H1 (cell line): ENCODE results near the gene STK32C. TPM values are rescaled to one million over a fixed set of nuclear protein-coding genes. Genes with fewer than 3 reads are reported as not detected.

Source experiments
- CTCF ChIA-PET: fragments of 300-600 bp; sonication (Branson Sonifier 250); formaldehyde crosslinking; loops from one replicate; lab custom pipeline; 2021; ENCODE audit not compliant: partially characterized antibody; lab: Charles Lee
- POLR2A ChIA-PET: fragments of 300-600 bp; sonication (Branson Sonifier 250); formaldehyde crosslinking; loops from one replicate; lab custom pipeline; 2021; ENCODE audit warnings: inconsistent platforms; ENCODE audit not compliant: partially characterized antibody; lab: Charles Lee
- DNase-seq, 2 experiments: peaks; one replicate each; pipeline versions ENCODE4 v3.0.0 to v3.0.0-alpha.2; 2010 to 2022; ENCODE audit warnings: low spot score in 2 of 2, low read depth in 1 of 2, mixed read lengths in 1 of 2
- FAIRE-seq: peaks from 2 replicates; lab custom pipeline; 2011; peaks lifted over from hg19 to GRCh38; lab: Jason Lieb, UNC
- H2AFZ ChIP-seq: 2 replicates; pipeline ENCODE4 v1.8.1; 2012; ENCODE audit warnings: low read length, inconsistent platforms
- H2AK5ac ChIP-seq: 2 replicates; pipeline ENCODE4 v1.6.1; 2013; ENCODE audit warnings: low read depth, low read length
- H2BK120ac ChIP-seq: replicated peaks from 2 replicates; pipeline ENCODE3; 2013; ENCODE audit warnings: low read depth, low read length, inconsistent platforms
- H2BK12ac ChIP-seq: 2 replicates; pipeline ENCODE4 v1.6.1; 2013; ENCODE audit warnings: low read depth, low read length
- H2BK15ac ChIP-seq: 2 replicates; pipeline ENCODE4 v1.6.1; 2013; ENCODE audit warnings: low read length
- H2BK20ac ChIP-seq: 2 replicates; pipeline ENCODE4 v1.6.1; 2013; ENCODE audit warnings: low read length
- H2BK5ac ChIP-seq: 2 replicates; pipeline ENCODE4 v1.6.1; 2013; ENCODE audit warnings: low read depth, low read length
- H3K14ac ChIP-seq: 2 replicates; pipeline ENCODE4 v1.6.1; 2013; ENCODE audit warnings: inconsistent platforms; ENCODE audit not compliant: insufficient read length
- H3K18ac ChIP-seq: 2 replicates; pipeline ENCODE4 v1.6.1; 2013; ENCODE audit warnings: low read length; ENCODE audit errors: extremely low read depth
- H3K23ac ChIP-seq: 2 replicates; pipeline ENCODE4 v1.6.1; 2013; ENCODE audit warnings: inconsistent platforms; ENCODE audit not compliant: insufficient read length
- H3K23me2 ChIP-seq: 2 replicates; pipeline ENCODE4 v1.6.1; 2013; ENCODE audit warnings: low read depth, low read length
- H3K27ac ChIP-seq: 2 replicates; pipeline ENCODE4 v1.6.1; 2011; ENCODE audit warnings: low read depth, low read length, inconsistent platforms
- H3K27me3 ChIP-seq, 4 experiments: replicated peaks in 1 of 4; 1 replicate in 1 of 4; 2 replicates in 3 of 4; pipeline versions ENCODE4 v1.6.1 to v1.8.1; 2011 to 2013; ENCODE audit warnings: low read length in 3 of 4, mild to moderate bottlenecking in 3 of 4, inconsistent platforms in 2 of 4, mixed read lengths in 2 of 4, moderate library complexity in 1 of 4; ENCODE audit not compliant: control insufficient read depth in 3 of 4, insufficient read depth in 3 of 4; ENCODE audit errors: extremely low read depth in 1 of 4
- H3K36me3 ChIP-seq, 4 experiments: 2 replicates each; pipeline versions ENCODE4 v1.6.1 to v1.8.1; 2011 to 2013; ENCODE audit warnings: mild to moderate bottlenecking in 4 of 4, low read length in 3 of 4, moderate library complexity in 2 of 4, control low read depth in 1 of 4, inconsistent platforms in 1 of 4; ENCODE audit not compliant: insufficient read depth in 4 of 4, control insufficient read depth in 2 of 4
- H3K4ac ChIP-seq: replicated peaks from 2 replicates; pipeline ENCODE3; 2013; ENCODE audit warnings: low read length, low read depth, mixed read lengths, inconsistent platforms; ENCODE audit not compliant: insufficient read length
- H3K4me1 ChIP-seq, 4 experiments: replicated peaks in 1 of 4; 1 replicate in 1 of 4; 2 replicates in 3 of 4; pipeline versions ENCODE4 v1.6.1 to v1.8.1; 2011 to 2013; ENCODE audit warnings: low read length in 3 of 4, inconsistent platforms in 2 of 4, mixed read lengths in 1 of 4; ENCODE audit not compliant: insufficient read depth in 4 of 4, control insufficient read depth in 3 of 4
- H3K4me2 ChIP-seq, 2 experiments: 2 replicates each; pipeline versions ENCODE4 v1.6.1 to v1.8.1; 2011 to 2013; ENCODE audit warnings: low read depth in 2 of 2, low read length in 2 of 2, control low read depth in 1 of 2, inconsistent platforms in 1 of 2, mild to moderate bottlenecking in 1 of 2; ENCODE audit not compliant: insufficient read depth in 1 of 2
- H3K4me3 ChIP-seq, 4 experiments: fragments of 200-600, 300-600 bp in 1 of 4; sonication (generic), shearing (Covaris generic), sonication (Bioruptor Twin) in 1 of 4; 2 replicates each; pipeline versions ENCODE4 v1.5.1 to v1.8.1; 2011 to 2016; ENCODE audit warnings: low read length in 4 of 4, low read depth in 3 of 4, control low read depth in 2 of 4, inconsistent platforms in 2 of 4, mild to moderate bottlenecking in 2 of 4, mixed read lengths in 1 of 4, moderate library complexity in 1 of 4; ENCODE audit not compliant: insufficient read depth in 2 of 4; ENCODE audit errors: extremely low read depth in 1 of 4
- H3K56ac ChIP-seq: replicated peaks from 2 replicates; pipeline ENCODE3; 2013; ENCODE audit warnings: low read depth, mild to moderate bottlenecking, mixed read lengths, low read length, inconsistent platforms; ENCODE audit not compliant: insufficient read length
- H3K79me1 ChIP-seq: 2 replicates; pipeline ENCODE4 v1.6.1; 2013; ENCODE audit warnings: low read depth, low read length, control low read depth
- H3K79me2 ChIP-seq, 2 experiments: 2 replicates each; pipeline versions ENCODE4 v1.6.1 to v1.8.1; 2012 to 2013; ENCODE audit warnings: low read length in 2 of 2, mild to moderate bottlenecking in 2 of 2, inconsistent platforms in 1 of 2; ENCODE audit not compliant: insufficient read depth in 2 of 2, control insufficient read depth in 1 of 2
- H3K9ac ChIP-seq, 4 experiments: replicated peaks in 1 of 4; 1 replicate in 1 of 4; 2 replicates in 3 of 4; pipeline versions ENCODE4 v1.6.1 to v1.8.1; 2011 to 2013; ENCODE audit warnings: low read depth in 3 of 4, low read length in 3 of 4, control low read depth in 2 of 4, mild to moderate bottlenecking in 2 of 4, moderate library complexity in 2 of 4, inconsistent platforms in 1 of 4; ENCODE audit errors: extremely low read depth in 1 of 4
- H3K9me3 ChIP-seq, 2 experiments: 2 replicates each; pipeline versions ENCODE4 v1.6.1 to v1.8.1; 2012 to 2013; ENCODE audit warnings: mild to moderate bottlenecking in 2 of 2, moderate library complexity in 2 of 2, control low read depth in 1 of 2, inconsistent platforms in 1 of 2, low read depth in 1 of 2, low read length in 1 of 2, mixed read lengths in 1 of 2; ENCODE audit not compliant: insufficient read depth in 2 of 2
- H4K20me1 ChIP-seq, 2 experiments: replicated peaks in 1 of 2; 2 replicates each; pipeline versions ENCODE3 to v1.8.1; 2011 to 2013; ENCODE audit warnings: inconsistent platforms in 2 of 2, low read length in 2 of 2, mild to moderate bottlenecking in 1 of 2; ENCODE audit not compliant: insufficient read depth in 2 of 2, control insufficient read depth in 1 of 2
- H4K5ac ChIP-seq: 2 replicates; pipeline ENCODE4 v1.6.1; 2013; ENCODE audit warnings: low read length, low read depth, mixed read lengths, inconsistent platforms; ENCODE audit not compliant: insufficient read length
- H4K8ac ChIP-seq: 2 replicates; pipeline ENCODE4 v1.8.0; 2013; ENCODE audit warnings: mild to moderate bottlenecking, moderate library complexity, low read length, inconsistent platforms; ENCODE audit not compliant: insufficient read depth; ENCODE audit errors: extremely low read depth
- H4K91ac ChIP-seq: replicated peaks from 2 replicates; pipeline ENCODE3; 2013; ENCODE audit warnings: low read length, mixed read lengths, inconsistent platforms; ENCODE audit not compliant: insufficient read length
- GTF2F1 ChIP-seq: IDR thresholded peaks from 2 replicates; pipeline ENCODE4 v1.6.1; 2012; ENCODE audit warnings: low read depth, low read length, improper control_type of control experiment, borderline replicate concordance
- HDAC2 ChIP-seq, 2 experiments: fragments of 300-600 bp in 1 of 2; sonication (generic) in 1 of 2; IDR thresholded peaks; 2 replicates each; pipeline ENCODE4 v1.6.1; 2011 to 2012; ENCODE audit warnings: low read depth in 2 of 2, low read length in 2 of 2, mild to moderate bottlenecking in 2 of 2, moderate library complexity in 2 of 2, borderline replicate concordance in 1 of 2, inconsistent platforms in 1 of 2
- HDAC6 ChIP-seq: IDR thresholded peaks from one replicate; pipeline ENCODE4 v1.7.1; 2012; ENCODE audit warnings: low read depth, mild to moderate bottlenecking, inconsistent platforms, low read length, moderate library complexity
- KDM5A ChIP-seq: fragments of 200-600 bp; IDR thresholded peaks from 2 replicates; pipeline ENCODE4 v1.7.1; 2012; ENCODE audit warnings: mild to moderate bottlenecking, low read length, inconsistent platforms, mixed read lengths
- PHF8 ChIP-seq: fragments of 200-600 bp; sonication (generic); conservative IDR thresholded peaks from 2 replicates; pipeline ENCODE4 v1.7.1; 2012; ENCODE audit warnings: low read depth, mild to moderate bottlenecking, inconsistent platforms, low read length, moderate library complexity
- SAP30 ChIP-seq: fragments of 300-600 bp; sonication (generic); IDR thresholded peaks from 2 replicates; pipeline ENCODE4 v1.7.1; 2012; ENCODE audit warnings: low read length, moderate library complexity, mild to moderate bottlenecking, inconsistent platforms; ENCODE audit not compliant: insufficient read depth, insufficient replicate concordance
- SIX5 ChIP-seq: IDR thresholded peaks from 2 replicates; pipeline ENCODE4 v1.6.1; 2011; ENCODE audit warnings: mild to moderate bottlenecking, low read depth, low read length
- SP4 ChIP-seq: IDR thresholded peaks from 2 replicates; pipeline ENCODE4 v1.6.1; 2012; ENCODE audit warnings: low read length, inconsistent platforms
- SRF ChIP-seq: IDR thresholded peaks from 2 replicates; pipeline ENCODE4 v1.6.1; 2011; ENCODE audit warnings: mild to moderate bottlenecking, low read depth, low read length, moderate library complexity
- TCF12 ChIP-seq: IDR thresholded peaks from 2 replicates; pipeline ENCODE4 v1.6.1; 2011; ENCODE audit warnings: low read depth, mild to moderate bottlenecking, low read length
- TEAD4 ChIP-seq: IDR thresholded peaks from 2 replicates; pipeline ENCODE4 v1.6.1; 2012; ENCODE audit warnings: low read depth, low read length, inconsistent platforms, mixed read lengths
- WGBS, 2 experiments: shearing (Covaris generic) in 1 of 2; methylation state at CpG; one replicate each; pipeline versions ENCODE4 v1.1.6 to v1.1.7; 2013 to 2015; ENCODE audit warnings: low lambda C conversion rate in 2 of 2, mixed read lengths in 2 of 2, inconsistent platforms in 1 of 2, low coverage in 1 of 2, missing lambda C conversion rate in 1 of 2; ENCODE audit not compliant: insufficient replicate concordance in 2 of 2, insufficient coverage in 1 of 2, insufficient read length in 1 of 2; ENCODE audit errors: extremely low coverage in 1 of 2, missing lambda C conversion rate in 1 of 2; 5-methylcytosine and 5-hydroxymethylcytosine counted together
- polyA plus RNA-seq, 7 experiments: library from polyadenylated mRNA; depleted of rRNA in 3 of 7; stranded (reverse) in 5 of 7; unstranded in 2 of 7; fragments of >200 nt in 5 of 7; fragments of 200-250 nt in 2 of 7; gene quantifications; 1 replicate in 5 of 7; 2 replicates in 1 of 7; 4 replicates in 1 of 7; pipeline versions ENCODE4 v1.2.1 to v1.2.3, GENCODE V29; 2011 to 2013; ENCODE audit warnings: missing spikeins in 2 of 7, mixed read lengths in 2 of 7
- total RNA-seq: library from RNA; stranded (reverse); fragmentation: NEBNext Ultra II Directional; extraction: Animal tissue kit (Norgen Biotek cat#: 25700); gene quantifications from 2 replicates; pipeline ENCODE4 v1.2.1, GENCODE V29; 2021

The STK32C gene
- total and polyA plus RNA-seq, 2 of the 8 experiments (the other 6 are each of a cell fraction or from before 2014, with no cell fraction given), result 10.6 to 15.6 TPM

- Histone ChIP-seq H3K4ac (no peak overlapping the region), H3K56ac (no peak overlapping the region), H4K91ac (no peak overlapping the region), H2BK12ac (no peak overlapping the region), H3K79me1 (no peaks in the 10 kb centered on the region; the same call in 1 of the 2 replicates), H3K27me3 (no peaks in the 10 kb centered on the region; a peak in 1 of 7 replicates), H3K79me2 (no peaks in the 10 kb centered on the region), H3K23me2 (no peaks in the 10 kb centered on the region), H3K36me3 (no peaks in the 10 kb centered on the region; a peak in 1 of 8 replicates), H2AK5ac (no peak overlapping the region), H4K5ac (no peak overlapping the region), H2AFZ (no peak overlapping the region), H3K4me1 (peaks cover 0 to 5% (median 0%) of the 10 kb centered on the region in 4 experiments; a peak in 1 of 7 replicates), H3K23ac (no peak overlapping the region), H4K8ac (no peak overlapping the region; the same call in none of the 2 replicates), H2BK20ac (no peak overlapping the region), H3K4me2 (no peak overlapping the region), H3K9me3 (peaks cover 4 to 8% of the 10 kb centered on the region in 2 experiments; a peak in 1 of 4 replicates), H3K9ac (no peak overlapping the region), H2BK5ac (no peak overlapping the region), H3K4me3 (no peak overlapping the region), H3K18ac (no peak overlapping the region), H2BK15ac (no peak overlapping the region), H2BK120ac (no peak overlapping the region), H3K27ac (no peak overlapping the region), H4K20me1 (peaks cover 0 to 3% of the 10 kb centered on the region in 2 experiments), H3K14ac (no peak overlapping the region)
- POLR2A ChIA-PET, result no interaction called here
- DNase-seq, result no peak
- CTCF ChIA-PET, result interaction anchor here (1.6 kb wide), 1 partner anchor 13 kb away, joined by 4 read pairs; no protein-coding TSS in a partner anchor
- 84% methylated on average over 11 of the region's 11 CpGs; no CpG with 5 or more reads in 1 of the 2 experiments for WGBS, 2 experiments
- FAIRE-seq, result no peak
- no peak for TF ChIP-seq PHF8
- no peak for TF ChIP-seq TCF12
- TF ChIP-seq SAP30, result no peak
- TF ChIP-seq TEAD4, result no peak
- TF ChIP-seq GTF2F1, result no peak
- no peak for TF ChIP-seq SP4
- no peak for TF ChIP-seq SRF
- TF ChIP-seq KDM5A, result no peak
- no peak for TF ChIP-seq HDAC2 (IDR thresholded peaks at IDR 0.05; ENCODE audit: borderline replicate concordance in 1 of 2, low read depth in 2 of 2, low read length in 2 of 2)
- TF ChIP-seq HDAC6, result no peak
- TF ChIP-seq SIX5, result no peak
These were observed 36.9 kb downstream of the STK32C start for GRCh38 chr10:132270721-132271457.
